Right hindlimb (tissue), 1 donor: ENCODE results near the gene CAPZB.
A peak's percentile ranks its signal among the peaks of the same experiment; 100 is the strongest.

Experiments used
- DNase-seq: peaks from one replicate; pipeline ENCODE4 v3.0.0-alpha.2; 2018

Gene CAPZB

GRCh38 chr1:19496527-19496874 is 11.2 kb upstream of the CAPZB start:
- no peak for DNase-seq

- peak; percentile 72 for DNase-seq
Observed at GRCh38 chr1:19495799-19496526, 10.6 kb upstream of the CAPZB start.

- no peak for DNase-seq
Observed at GRCh38 chr1:19495000-19495656, 9.8 kb upstream of the CAPZB start.

GRCh38 chr1:19493547-19493946 is 8.2 kb upstream of the CAPZB start:
- no peak for DNase-seq

- DNase-seq, result no peak
Observed at GRCh38 chr1:19489996-19490395, 4.7 kb upstream of the CAPZB start.

GRCh38 chr1:19488136-19488535 is 2.8 kb upstream of the CAPZB start:
- no peak for DNase-seq

GRCh38 chr1:19484798-19485361 is 459 bp downstream of the CAPZB start:
- no peak for DNase-seq

- peak; percentile 35 for DNase-seq
Observed at GRCh38 chr1:19484338-19484797, 971 bp downstream of the CAPZB start.

- DNase-seq, result no peak
Observed at GRCh38 chr1:19483691-19484090, 1.6 kb downstream of the CAPZB start.

GRCh38 chr1:19483261-19483660 is 2.1 kb downstream of the CAPZB start:
- DNase-seq, result no peak

GRCh38 chr1:19481826-19482398 is 3.4 kb downstream of the CAPZB start:
- DNase-seq, result no peak

GRCh38 chr1:19480282-19480681 is 5.1 kb downstream of the CAPZB start:
- no peak for DNase-seq

GRCh38 chr1:19479351-19480120 is 5.8 kb downstream of the CAPZB start:
- no peak for DNase-seq

GRCh38 chr1:19478322-19478721 is 7.0 kb downstream of the CAPZB start:
- no peak for DNase-seq

- DNase-seq, result no peak
Observed at GRCh38 chr1:19477284-19478249, 7.8 kb downstream of the CAPZB start.

- DNase-seq, result no peak
Observed at GRCh38 chr1:19476450-19477190, 8.7 kb downstream of the CAPZB start.

GRCh38 chr1:19475296-19475695 is 10.0 kb downstream of the CAPZB start:
- no peak for DNase-seq

GRCh38 chr1:19472174-19472573 is 13.2 kb downstream of the CAPZB start:
- DNase-seq, result no peak

- DNase-seq, result no peak
Observed at GRCh38 chr1:19469004-19469403, 16.3 kb downstream of the CAPZB start.

- DNase-seq, result no peak
Observed at GRCh38 chr1:19468397-19468956, 16.9 kb downstream of the CAPZB start.
